RWPE2 (cell line): ENCODE data around the gene UQCRQ.

ENCODE experiments used
- ATAC-seq: fragments of 200-7000 bp; cut with Tn5 transposase; 3 replicates; pipeline ENCODE4 v1.9.1; 2021; ENCODE audit warnings: low read depth
- DNase-seq: peaks from one replicate; pipeline ENCODE4 v3.0.0-alpha.2; 2020; ENCODE audit warnings: low spot score
- H3K27ac ChIP-seq: fragments of 450-650 bp; 2 replicates; pipeline ENCODE4 v1.5.1; 2017; ENCODE audit warnings: mild to moderate bottlenecking; ENCODE audit not compliant: poor library complexity, severe bottlenecking
- H3K27me3 ChIP-seq: fragments of 250-450 bp; sonication (Bioruptor Pico); 2 replicates; pipeline ENCODE4 v1.5.1; 2021; ENCODE audit warnings: mild to moderate bottlenecking, moderate library complexity; ENCODE audit not compliant: insufficient read depth, poor library complexity, severe bottlenecking
- H3K36me3 ChIP-seq: fragments of 250-450 bp; sonication (Bioruptor Pico); 2 replicates; pipeline ENCODE4 v1.5.1; 2020; ENCODE audit warnings: low read depth, mild to moderate bottlenecking, moderate library complexity
- H3K4me1 ChIP-seq: fragments of 250-450 bp; sonication (Bioruptor Pico); 2 replicates; pipeline ENCODE4 v1.5.1; 2021; ENCODE audit warnings: mild to moderate bottlenecking, moderate library complexity; ENCODE audit not compliant: insufficient read depth, poor library complexity, severe bottlenecking
- H3K4me3 ChIP-seq: fragments of 250-450 bp; sonication (Bioruptor Pico); 2 replicates; pipeline ENCODE4 v1.5.1; 2021; ENCODE audit warnings: mild to moderate bottlenecking, moderate library complexity; ENCODE audit not compliant: severe bottlenecking
- H3K9me3 ChIP-seq: fragments of 250-450 bp; sonication (Bioruptor Pico); 2 replicates; pipeline ENCODE4 v1.5.1; 2021; ENCODE audit warnings: mild to moderate bottlenecking, moderate library complexity; ENCODE audit not compliant: severe bottlenecking
- TF ChIP-seq, protein P1 (sequence below): fragments of 450-650 bp; IDR thresholded peaks from one replicate; pipeline ENCODE4 v1.5.1; 2017; ENCODE audit warnings: mild to moderate bottlenecking, moderate library complexity; ENCODE audit not compliant: poor library complexity, severe bottlenecking

UQCRQ gene

GRCh38 chr5:132868754-132869153 is 2.3 kb downstream of the UQCRQ start:
- DNase-seq: no peak
- TF ChIP-seq, protein P1, sequence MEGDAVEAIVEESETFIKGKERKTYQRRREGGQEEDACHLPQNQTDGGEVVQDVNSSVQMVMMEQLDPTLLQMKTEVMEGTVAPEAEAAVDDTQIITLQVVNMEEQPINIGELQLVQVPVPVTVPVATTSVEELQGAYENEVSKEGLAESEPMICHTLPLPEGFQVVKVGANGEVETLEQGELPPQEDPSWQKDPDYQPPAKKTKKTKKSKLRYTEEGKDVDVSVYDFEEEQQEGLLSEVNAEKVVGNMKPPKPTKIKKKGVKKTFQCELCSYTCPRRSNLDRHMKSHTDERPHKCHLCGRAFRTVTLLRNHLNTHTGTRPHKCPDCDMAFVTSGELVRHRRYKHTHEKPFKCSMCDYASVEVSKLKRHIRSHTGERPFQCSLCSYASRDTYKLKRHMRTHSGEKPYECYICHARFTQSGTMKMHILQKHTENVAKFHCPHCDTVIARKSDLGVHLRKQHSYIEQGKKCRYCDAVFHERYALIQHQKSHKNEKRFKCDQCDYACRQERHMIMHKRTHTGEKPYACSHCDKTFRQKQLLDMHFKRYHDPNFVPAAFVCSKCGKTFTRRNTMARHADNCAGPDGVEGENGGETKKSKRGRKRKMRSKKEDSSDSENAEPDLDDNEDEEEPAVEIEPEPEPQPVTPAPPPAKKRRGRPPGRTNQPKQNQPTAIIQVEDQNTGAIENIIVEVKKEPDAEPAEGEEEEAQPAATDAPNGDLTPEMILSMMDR: no peak
- peaks cover 41% of the 10 kb centered on the region for H3K36me3 ChIP-seq
- peaks cover 3% of the 10 kb centered on the region for H3K4me1 ChIP-seq
- no peak overlapping the region for H3K27ac ChIP-seq
- H3K4me3 ChIP-seq: no peak overlapping the region
- H3K9me3 ChIP-seq: no peaks in the 10 kb centered on the region
- no peaks in the 10 kb centered on the region for H3K27me3 ChIP-seq
- no peak for ATAC-seq

GRCh38 chr5:132870801-132871200 is 4.4 kb downstream of the UQCRQ start:
- TF ChIP-seq, protein P1: no peak
- Histone ChIP-seq H3K4me1 (peaks cover 3% of the 10 kb centered on the region), H3K36me3 (peaks cover 49% of the 10 kb centered on the region), H3K4me3 (no peak overlapping the region), H3K9me3 (no peaks in the 10 kb centered on the region), H3K27me3 (no peaks in the 10 kb centered on the region), H3K27ac (no peak overlapping the region)
- DNase-seq (no peak), ATAC-seq (no peak)

- no peaks in the 10 kb centered on the region for H3K9me3 ChIP-seq
- H3K36me3 ChIP-seq: peaks cover 58% of the 10 kb centered on the region
- H3K4me1 ChIP-seq: peaks cover 3% of the 10 kb centered on the region
- TF ChIP-seq, protein P1: no peak
- H3K27me3 ChIP-seq: no peaks in the 10 kb centered on the region
- DNase-seq (no peak), ATAC-seq (no peak)
- no peak overlapping the region for H3K4me3 ChIP-seq
- no peak overlapping the region for H3K27ac ChIP-seq
Measured at GRCh38 chr5:132871459-132872284, 5.2 kb downstream of the UQCRQ start.

GRCh38 chr5:132872788-132873118 is 6.3 kb downstream of the UQCRQ start:
- no peak overlapping the region for H3K4me3 ChIP-seq
- no peaks in the 10 kb centered on the region for H3K4me1 ChIP-seq
- H3K9me3 ChIP-seq: no peaks in the 10 kb centered on the region
- no peak overlapping the region for H3K27ac ChIP-seq
- ATAC-seq (no peak), DNase-seq (no peak)
- H3K36me3 ChIP-seq: peaks cover 62% of the 10 kb centered on the region
- TF ChIP-seq, protein P1: no peak
- no peaks in the 10 kb centered on the region for H3K27me3 ChIP-seq

GRCh38 chr5:132873119-132873929 is 6.9 kb downstream of the UQCRQ start, which contains the start of gene LEAP2:
Gene LEAP2 (plus strand): TSS chr5:132873668. CDS start chr5:132873695, 27 bp downstream.
- Histone ChIP-seq H3K9me3 (no peaks in the 10 kb centered on the region), H3K4me3 (no peak within 1 kb of the TSS), H3K27ac (no peak within 1 kb of the TSS), H3K4me1 (no peaks in the 10 kb centered on the region), H3K36me3 (peaks cover 62% of the 10 kb centered on the region), H3K27me3 (no peaks in the 10 kb centered on the region)
- no peak for ATAC-seq
- DNase-seq: no peak
- TF ChIP-seq, protein P1: no peak
